OCI-LY7 (cell line): Measurements from ENCODE around the gene MYO7A. TPM values are rescaled to one million over a fixed set of nuclear protein-coding genes. Genes with fewer than 3 reads are reported as not detected.

Experiments used
- BruUV-seq: library from RNA; stranded (reverse); fragments of 400-500 nt; replicated peaks from 2 replicates; lab custom pipeline; 2021; lab: Mats Ljungman, UMichigan
- CTCF ChIA-PET: fragments of 300-600 bp; sonication (Branson Sonifier 250); formaldehyde crosslinking; loops from one replicate; lab custom pipeline; 2022; ENCODE audit warnings: antibody characterized with exemption; ENCODE audit not compliant: unreplicated experiment; lab: Charles Lee
- POLR2A ChIA-PET: fragments of 300-600 bp; sonication (Branson Sonifier 250); formaldehyde crosslinking; loops from one replicate; lab custom pipeline; 2022; ENCODE audit warnings: antibody characterized with exemption; lab: Charles Lee
- DNase-seq: peaks from one replicate; pipeline ENCODE4 v3.0.0-alpha.2; 2015; ENCODE audit warnings: low spot score
- H2AFZ ChIP-seq: fragments of 200-600 bp; sonication (generic), shearing (Covaris generic); 2 replicates; pipeline ENCODE4 v1.6.1; 2014; ENCODE audit warnings: mild to moderate bottlenecking, antibody characterized with exemption, low read length, moderate library complexity
- H3K27ac ChIP-seq: fragments of 200-600 bp; sonication (generic); 2 replicates; pipeline ENCODE4 v1.5.1; 2014; ENCODE audit warnings: mixed run types, low read depth, mild to moderate bottlenecking, moderate library complexity, low read length, inconsistent platforms; ENCODE audit not compliant: poor library complexity, severe bottlenecking
- H3K36me3 ChIP-seq: fragments of 200-600 bp; sonication (generic); 2 replicates; pipeline ENCODE4 v1.6.1; 2014; ENCODE audit warnings: mild to moderate bottlenecking, antibody characterized with exemption, low read length, moderate library complexity, mixed read lengths; ENCODE audit not compliant: insufficient read depth
- H3K4me1 ChIP-seq: fragments of 200-600 bp; sonication (generic); 2 replicates; pipeline ENCODE4 v1.5.1; 2014; ENCODE audit warnings: mild to moderate bottlenecking, low read length; ENCODE audit not compliant: insufficient read depth, poor library complexity, severe bottlenecking
- H3K4me2 ChIP-seq: fragments of 200-600 bp; sonication (generic); 2 replicates; pipeline ENCODE4 v1.6.1; 2014; ENCODE audit warnings: mild to moderate bottlenecking, low read length
- H3K4me3 ChIP-seq: fragments of 200-600 bp; sonication (generic); 2 replicates; pipeline ENCODE4 v1.5.1; 2014; ENCODE audit warnings: mild to moderate bottlenecking, low read depth, low read length; ENCODE audit not compliant: poor library complexity, severe bottlenecking
- H3K79me2 ChIP-seq: fragments of 200-600 bp; sonication (generic); 2 replicates; pipeline ENCODE4 v1.6.1; 2016; ENCODE audit warnings: low read depth, mild to moderate bottlenecking, low read length, moderate library complexity, mixed read lengths; ENCODE audit not compliant: insufficient read depth
- H3K9me2 ChIP-seq: fragments of 200-600 bp; sonication (generic); 2 replicates; pipeline ENCODE4 v1.6.1; 2016; ENCODE audit warnings: mild to moderate bottlenecking, low read length, mixed read lengths; ENCODE audit not compliant: insufficient read depth
- H3K9me3 ChIP-seq: fragments of 200-600 bp; sonication (generic); 2 replicates; pipeline ENCODE4 v1.6.1; 2014; ENCODE audit warnings: mild to moderate bottlenecking, mixed run types, low read length, mixed read lengths
- H4K20me1 ChIP-seq: fragments of 200-600 bp; sonication (generic); 2 replicates; pipeline ENCODE4 v1.6.1; 2014; ENCODE audit warnings: mild to moderate bottlenecking, antibody characterized with exemption, low read length, moderate library complexity, mixed read lengths; ENCODE audit not compliant: insufficient read depth
- EZH2phosphoT487 ChIP-seq: fragments of 200-600 bp; sonication (generic); IDR thresholded peaks from 2 replicates; pipeline ENCODE4 v1.6.1; 2018; ENCODE audit warnings: low read depth, borderline replicate concordance, mild to moderate bottlenecking, mixed run types, antibody characterized with exemption, low read length, moderate library complexity, mixed read lengths
- intact Hi-C: fragments of 100-400 bp; cut with micrococcal nuclease; formaldehyde crosslinking; loops from one replicate; pipeline ENCODE4 v1.10.0; 2022; ENCODE audit not compliant: unreplicated experiment
- total RNA-seq, 2 experiments: library from RNA; depleted of rRNA in 1 of 2; stranded (reverse); fragments of >200 nt in 1 of 2; shearing (Covaris generic) in 1 of 2; gene quantifications; 2 replicates each; pipeline ENCODE4 v1.2.3, GENCODE V29; 2014 to 2022
- TF ChIP-seq, protein P1 (sequence below): fragments of 200-600 bp; sonication (generic); conservative IDR thresholded peaks from 2 replicates; pipeline ENCODE4 v1.5.1; 2014; ENCODE audit warnings: mild to moderate bottlenecking, antibody characterized with exemption, low read length, moderate library complexity, mixed read lengths

MYO7A gene
- total RNA-seq, 2 experiments from 2014 or later = not detected

GRCh38 chr11:77102246-77103210, 25.5 kb upstream of the MYO7A start, which contains the start of gene OMP:
OMP (plus strand) TSS chr11:77102840; CDS start chr11:77102840, 0 bp downstream.
- ChIA-PET POLR2A (no interaction called here), CTCF (no interaction called here)
- BruUV-seq = no TSS peak
- Histone ChIP-seq H3K4me1 (no peaks in the 10 kb centered on the region), H3K79me2 (no peaks in the 10 kb centered on the region), H2AFZ (no peak within 1 kb of the TSS), H3K4me3 (no peak within 1 kb of the TSS), H3K36me3 (no peaks in the 10 kb centered on the region), H3K9me3 (no peaks in the 10 kb centered on the region), H3K9me2 (no peaks in the 10 kb centered on the region), H3K4me2 (no peak within 1 kb of the TSS), H3K27ac (no peak within 1 kb of the TSS), H4K20me1 (no peaks in the 10 kb centered on the region)
- DNase-seq = no peak
- TF ChIP-seq, protein P1, sequence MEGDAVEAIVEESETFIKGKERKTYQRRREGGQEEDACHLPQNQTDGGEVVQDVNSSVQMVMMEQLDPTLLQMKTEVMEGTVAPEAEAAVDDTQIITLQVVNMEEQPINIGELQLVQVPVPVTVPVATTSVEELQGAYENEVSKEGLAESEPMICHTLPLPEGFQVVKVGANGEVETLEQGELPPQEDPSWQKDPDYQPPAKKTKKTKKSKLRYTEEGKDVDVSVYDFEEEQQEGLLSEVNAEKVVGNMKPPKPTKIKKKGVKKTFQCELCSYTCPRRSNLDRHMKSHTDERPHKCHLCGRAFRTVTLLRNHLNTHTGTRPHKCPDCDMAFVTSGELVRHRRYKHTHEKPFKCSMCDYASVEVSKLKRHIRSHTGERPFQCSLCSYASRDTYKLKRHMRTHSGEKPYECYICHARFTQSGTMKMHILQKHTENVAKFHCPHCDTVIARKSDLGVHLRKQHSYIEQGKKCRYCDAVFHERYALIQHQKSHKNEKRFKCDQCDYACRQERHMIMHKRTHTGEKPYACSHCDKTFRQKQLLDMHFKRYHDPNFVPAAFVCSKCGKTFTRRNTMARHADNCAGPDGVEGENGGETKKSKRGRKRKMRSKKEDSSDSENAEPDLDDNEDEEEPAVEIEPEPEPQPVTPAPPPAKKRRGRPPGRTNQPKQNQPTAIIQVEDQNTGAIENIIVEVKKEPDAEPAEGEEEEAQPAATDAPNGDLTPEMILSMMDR = no peak
- no peak for TF ChIP-seq EZH2phosphoT487
- intact Hi-C loops = no loop called here

DNA sequence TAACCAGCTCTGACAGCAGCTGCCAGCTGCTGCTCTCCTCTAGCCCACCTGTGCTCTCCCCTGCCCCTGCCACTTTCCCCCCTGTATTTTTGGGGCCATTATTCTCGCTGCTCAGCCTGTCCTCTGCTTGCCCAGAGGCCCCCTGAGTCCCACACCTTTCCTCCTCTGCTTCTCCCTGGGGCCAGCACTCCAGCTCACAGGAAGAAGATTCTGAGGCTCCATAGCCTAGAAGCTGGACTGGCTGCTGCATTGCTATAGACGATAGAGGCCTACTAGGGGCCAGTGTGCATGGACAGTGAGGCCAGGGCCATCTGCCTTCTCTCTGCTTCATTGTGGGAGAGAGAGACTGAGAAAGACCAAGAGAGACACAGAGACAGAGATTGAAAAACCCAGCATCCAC, 24.7 kb upstream of the MYO7A start:
- no peaks in the 10 kb centered on the region for H4K20me1 ChIP-seq
- CTCF ChIA-PET = no interaction called here
- no peak for TF ChIP-seq EZH2phosphoT487
- TF ChIP-seq, protein P1 = no peak
- intact Hi-C loops = no loop called here
- no TSS peak for BruUV-seq
- H3K4me3 ChIP-seq = no peak overlapping the region
- no peak overlapping the region for H2AFZ ChIP-seq
- no peaks in the 10 kb centered on the region for H3K79me2 ChIP-seq
- no peaks in the 10 kb centered on the region for H3K9me2 ChIP-seq
- no peaks in the 10 kb centered on the region for H3K9me3 ChIP-seq
- H3K27ac ChIP-seq = no peak overlapping the region
- no peaks in the 10 kb centered on the region for H3K4me1 ChIP-seq
- no peak overlapping the region for H3K4me2 ChIP-seq
- POLR2A ChIA-PET = no interaction called here
- H3K36me3 ChIP-seq = no peaks in the 10 kb centered on the region
- DNase-seq = no peak

DNA sequence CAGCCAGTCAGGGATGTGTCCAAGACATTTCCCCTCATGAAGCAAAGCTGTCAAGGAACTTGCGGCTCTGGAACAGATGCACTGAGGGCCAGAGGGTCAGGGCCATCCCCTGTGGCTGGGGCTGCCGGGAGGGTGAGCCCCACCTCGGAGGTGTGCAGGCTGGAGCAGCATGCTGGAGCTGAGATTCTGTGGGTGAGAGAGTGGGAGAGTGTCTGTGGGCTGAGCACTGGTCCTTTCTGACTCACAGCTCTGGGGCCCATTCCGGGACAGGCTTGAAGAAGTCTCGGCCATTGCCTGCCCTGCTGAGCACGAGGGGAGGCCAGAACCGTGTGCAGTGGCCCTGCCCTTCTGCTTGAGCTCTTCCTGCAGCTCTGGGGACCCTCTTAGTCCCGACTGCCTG, 23.3 kb upstream of the MYO7A start:
- H3K27ac ChIP-seq = no peak overlapping the region
- BruUV-seq = no TSS peak
- H2AFZ ChIP-seq = no peak overlapping the region
- TF ChIP-seq, protein P1 = no peak
- TF ChIP-seq EZH2phosphoT487 = no peak
- CTCF ChIA-PET = no interaction called here
- no peaks in the 10 kb centered on the region for H4K20me1 ChIP-seq
- no peaks in the 10 kb centered on the region for H3K9me2 ChIP-seq
- H3K36me3 ChIP-seq = no peaks in the 10 kb centered on the region
- DNase-seq = no peak
- POLR2A ChIA-PET = no interaction called here
- no peak overlapping the region for H3K4me3 ChIP-seq
- intact Hi-C loops = no loop called here
- H3K79me2 ChIP-seq = no peaks in the 10 kb centered on the region
- no peaks in the 10 kb centered on the region for H3K9me3 ChIP-seq
- H3K4me1 ChIP-seq = no peaks in the 10 kb centered on the region
- H3K4me2 ChIP-seq = no peak overlapping the region
